CD4-positive, alpha-beta T cell treated with Interferon alpha-2 for 1 hour (primary cell): ENCODE measurements around the gene INTS7.
A peak's percentile ranks its signal among the peaks of the same experiment; 100 is the strongest.
"Not testable (repeated sequence)": the region's sequence is repeated elsewhere in the genome, so short reads cannot be mapped to it uniquely, and the experiment has no call there.

Source experiments
- DNase-seq, 2 donors: peaks; one replicate each; pipeline ENCODE4 v3.0.0-alpha.2; 2020 to 2022

The INTS7 gene

GRCh38 chr1:211929683-211930082, 105.7 kb downstream of the INTS7 start:
- no peak for DNase-seq

- peak in 1 of 2 donors; percentile 13 for DNase-seq
These were observed 106.2 kb downstream of the INTS7 start for GRCh38 chr1:211928993-211929637.

GRCh38 chr1:211928290-211928801, 107.0 kb downstream of the INTS7 start:
- no peak for DNase-seq

- no peak for DNase-seq
These were observed 110.3 kb downstream of the INTS7 start for GRCh38 chr1:211925016-211925415.

GRCh38 chr1:211924256-211924655, 111.1 kb downstream of the INTS7 start:
- no peak for DNase-seq

- no peak for DNase-seq
These were observed 112.3 kb downstream of the INTS7 start for GRCh38 chr1:211923095-211923494.

- DNase-seq = no peak
These were observed 113.7 kb downstream of the INTS7 start for GRCh38 chr1:211921579-211922095.

- DNase-seq = no peak
These were observed 114.6 kb downstream of the INTS7 start for GRCh38 chr1:211920602-211921226.

- DNase-seq = no peak
These were observed 115.2 kb downstream of the INTS7 start for GRCh38 chr1:211920141-211920572.

- DNase-seq = no peak
These were observed 116.4 kb downstream of the INTS7 start for GRCh38 chr1:211918843-211919414.

- not testable (repeated sequence) for DNase-seq
These were observed 118.9 kb downstream of the INTS7 start for GRCh38 chr1:211916458-211916857.

GRCh38 chr1:211915924-211916323, 119.4 kb downstream of the INTS7 start:
- no peak for DNase-seq

GRCh38 chr1:211912844-211913432, 122.4 kb downstream of the INTS7 start:
- no peak for DNase-seq

GRCh38 chr1:211912038-211912437, 123.3 kb downstream of the INTS7 start:
- no peak for DNase-seq

- no peak for DNase-seq
These were observed 124.4 kb downstream of the INTS7 start for GRCh38 chr1:211910913-211911485.

GRCh38 chr1:211910113-211910884, 125.1 kb downstream of the INTS7 start:
- DNase-seq = no peak

GRCh38 chr1:211909395-211909794, 126.0 kb downstream of the INTS7 start:
- DNase-seq = no peak

- DNase-seq = no peak
These were observed 126.4 kb downstream of the INTS7 start for GRCh38 chr1:211908951-211909350.

GRCh38 chr1:211908453-211908852, 126.9 kb downstream of the INTS7 start:
- DNase-seq = no peak

GRCh38 chr1:211903490-211904245, 131.7 kb downstream of the INTS7 start:
- no peak for DNase-seq

- DNase-seq = no peak
These were observed 132.6 kb downstream of the INTS7 start for GRCh38 chr1:211902624-211903291.
